Trophoblast cell (in vitro differentiated cells and primary cell): Measurements from ENCODE around the gene USP51.
"Not testable (repeated sequence)": the region's sequence is repeated elsewhere in the genome, so short reads cannot be mapped to it uniquely, and the experiment has no call there.

Source experiments
- DNase-seq, 2 donors: peaks; one replicate each; pipeline ENCODE4 v3.0.0-alpha.2; 2016
- H2AFZ ChIP-seq: 2 replicates; pipeline ENCODE4 v1.6.1; 2013; ENCODE audit warnings: low read length, moderate library complexity, mild to moderate bottlenecking; ENCODE audit not compliant: insufficient read depth, poor library complexity
- H2AK5ac ChIP-seq: 2 replicates; pipeline ENCODE4 v1.6.1; 2013; ENCODE audit warnings: mild to moderate bottlenecking, low read length
- H2BK120ac ChIP-seq: 2 replicates; pipeline ENCODE4 v1.6.1; 2013; ENCODE audit warnings: low read length, mild to moderate bottlenecking, moderate library complexity; ENCODE audit not compliant: insufficient read depth, poor library complexity
- H2BK12ac ChIP-seq: 2 replicates; pipeline ENCODE4 v1.6.1; 2013; ENCODE audit warnings: mild to moderate bottlenecking, low read length, moderate library complexity
- H2BK5ac ChIP-seq: 2 replicates; pipeline ENCODE4 v1.6.1; 2013; ENCODE audit warnings: low read length, low read depth, moderate library complexity, mild to moderate bottlenecking; ENCODE audit not compliant: poor library complexity
- H3K14ac ChIP-seq: 2 replicates; pipeline ENCODE4 v1.6.1; 2013; ENCODE audit warnings: mild to moderate bottlenecking, low read length
- H3K18ac ChIP-seq: 2 replicates; pipeline ENCODE4 v1.6.1; 2013; ENCODE audit warnings: mild to moderate bottlenecking, low read length
- H3K23ac ChIP-seq: 2 replicates; pipeline ENCODE4 v1.6.1; 2013; ENCODE audit warnings: low read length
- H3K27ac ChIP-seq: 2 replicates; pipeline ENCODE4 v1.5.1; 2013; ENCODE audit warnings: low read depth, mild to moderate bottlenecking, inconsistent platforms, low read length, moderate library complexity
- H3K27me3 ChIP-seq: 2 replicates; pipeline ENCODE4 v1.6.1; 2013; ENCODE audit warnings: inconsistent platforms, mild to moderate bottlenecking, low read length, moderate library complexity; ENCODE audit not compliant: insufficient read depth
- H3K36me3 ChIP-seq, 2 experiments: 1 replicate in 1 of 2; 2 replicates in 1 of 2; pipeline ENCODE4 v1.6.1; 2013; ENCODE audit warnings: low read length in 2 of 2, mild to moderate bottlenecking in 2 of 2, moderate library complexity in 1 of 2; ENCODE audit not compliant: insufficient read depth in 2 of 2, control insufficient read depth in 1 of 2
- H3K4ac ChIP-seq: 2 replicates; pipeline ENCODE4 v1.6.1; 2013; ENCODE audit warnings: low read depth, mild to moderate bottlenecking, low read length, moderate library complexity
- H3K4me1 ChIP-seq, 2 experiments: 1 replicate in 1 of 2; 2 replicates in 1 of 2; pipeline ENCODE4 v1.6.1; 2013; ENCODE audit warnings: low read length in 2 of 2, mild to moderate bottlenecking in 2 of 2, moderate library complexity in 1 of 2; ENCODE audit not compliant: insufficient read depth in 2 of 2, control insufficient read depth in 1 of 2
- H3K4me2 ChIP-seq: 2 replicates; pipeline ENCODE4 v1.6.1; 2013; ENCODE audit warnings: inconsistent platforms, mild to moderate bottlenecking, low read length, moderate library complexity
- H3K4me3 ChIP-seq: 2 replicates; pipeline ENCODE4 v1.5.1; 2013; ENCODE audit warnings: mild to moderate bottlenecking, low read depth, low read length, inconsistent platforms
- H3K79me1 ChIP-seq: one replicate; pipeline ENCODE4 v1.6.1; 2013; ENCODE audit warnings: low read length
- H3K79me2 ChIP-seq: 2 replicates; pipeline ENCODE4 v1.6.1; 2013; ENCODE audit warnings: low read length, mild to moderate bottlenecking; ENCODE audit not compliant: control insufficient read depth, insufficient read depth, poor library complexity
- H3K9ac ChIP-seq: 2 replicates; pipeline ENCODE4 v1.6.1; 2013; ENCODE audit warnings: mild to moderate bottlenecking, low read length
- H3K9me3 ChIP-seq: 2 replicates; pipeline ENCODE4 v1.6.1; 2013; ENCODE audit warnings: low read depth, mild to moderate bottlenecking, control low read depth, inconsistent platforms, low read length; ENCODE audit not compliant: insufficient read depth
- H4K12ac ChIP-seq: 2 replicates; pipeline ENCODE4 v1.6.1; 2013; ENCODE audit warnings: low read depth, mild to moderate bottlenecking, low read length, moderate library complexity
- H4K8ac ChIP-seq: 2 replicates; pipeline ENCODE4 v1.6.1; 2013; ENCODE audit warnings: low read depth, mild to moderate bottlenecking, low read length, moderate library complexity
- H4K91ac ChIP-seq: one replicate; pipeline ENCODE4 v1.6.1; 2013; ENCODE audit warnings: low read depth, mild to moderate bottlenecking, low read length, moderate library complexity
- WGBS: extraction: QIAGEN DNeasy Blood & Tissue Kit; methylation state at CpG from one replicate; pipeline ENCODE4 v1.1.7; 2013; ENCODE audit warnings: missing lambda C conversion rate; ENCODE audit not compliant: insufficient read length, insufficient coverage; ENCODE audit errors: extremely low coverage; 5-methylcytosine and 5-hydroxymethylcytosine counted together

The USP51 gene

DNA sequence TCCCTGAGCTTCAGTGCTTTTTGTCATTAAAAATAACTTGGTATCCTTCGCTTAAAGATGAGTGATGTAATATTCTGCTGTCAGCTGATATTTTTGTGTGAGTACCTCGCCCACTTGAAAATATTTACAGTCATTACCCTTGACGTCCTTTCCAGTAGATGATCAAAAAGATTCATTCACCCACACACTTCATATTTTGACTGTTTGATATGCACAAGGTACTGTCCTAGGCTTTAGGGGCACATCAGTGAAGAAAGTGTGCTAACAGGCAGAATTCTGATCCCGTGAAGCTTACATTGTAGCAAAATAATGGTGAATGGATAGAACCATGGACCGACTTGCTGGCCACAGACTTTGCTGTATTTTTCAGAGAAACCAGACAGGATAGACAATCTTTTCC, 18.1 kb upstream of the USP51 start:
- H3K4ac ChIP-seq, H3K4me1 ChIP-seq, H3K9me3 ChIP-seq, H2AK5ac ChIP-seq, H3K18ac ChIP-seq, H3K79me2 ChIP-seq, H4K91ac ChIP-seq, H3K36me3 ChIP-seq, H3K4me3 ChIP-seq, H2AFZ ChIP-seq, H2BK120ac ChIP-seq, H2BK5ac ChIP-seq, H3K27me3 ChIP-seq, H4K8ac ChIP-seq, H3K23ac ChIP-seq, H3K4me2 ChIP-seq, H3K79me1 ChIP-seq, H3K9ac ChIP-seq, DNase-seq, H3K14ac ChIP-seq, H4K12ac ChIP-seq, H2BK12ac ChIP-seq, H3K27ac ChIP-seq: not testable (repeated sequence)
- no CpG with 5 or more reads among the region's 5 CpGs for WGBS

DNA sequence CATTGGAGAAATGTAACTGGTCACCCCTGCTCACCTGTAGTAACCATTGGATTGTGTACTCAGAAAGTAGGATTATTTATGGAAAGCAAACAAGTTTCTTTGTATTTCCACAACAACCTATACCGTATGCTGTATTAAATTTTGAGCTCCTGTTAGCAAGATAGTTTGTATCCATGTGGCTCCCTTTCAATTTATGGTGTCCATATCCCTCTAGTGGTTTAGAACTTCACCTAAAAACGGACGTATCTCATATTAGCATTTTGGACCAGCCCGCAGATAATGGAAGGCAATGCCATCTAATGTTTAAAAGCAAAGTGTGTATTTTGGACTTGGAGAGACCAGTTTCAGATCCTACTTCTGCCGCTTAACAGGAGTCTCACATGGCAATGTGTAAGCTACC, 17.4 kb upstream of the USP51 start:
- H3K4me3 ChIP-seq, H2AFZ ChIP-seq, H3K9ac ChIP-seq, H3K4me1 ChIP-seq, H3K23ac ChIP-seq, H2BK120ac ChIP-seq, H2BK12ac ChIP-seq, H3K4me2 ChIP-seq, H3K9me3 ChIP-seq, H3K27me3 ChIP-seq, H3K18ac ChIP-seq, H3K14ac ChIP-seq, DNase-seq, H4K12ac ChIP-seq, H3K4ac ChIP-seq, H4K8ac ChIP-seq, H3K79me2 ChIP-seq, H2BK5ac ChIP-seq, H4K91ac ChIP-seq, H3K79me1 ChIP-seq, H3K36me3 ChIP-seq, H2AK5ac ChIP-seq, H3K27ac ChIP-seq: not testable (repeated sequence)
- no CpG with 5 or more reads among the region's 5 CpGs for WGBS

DNA sequence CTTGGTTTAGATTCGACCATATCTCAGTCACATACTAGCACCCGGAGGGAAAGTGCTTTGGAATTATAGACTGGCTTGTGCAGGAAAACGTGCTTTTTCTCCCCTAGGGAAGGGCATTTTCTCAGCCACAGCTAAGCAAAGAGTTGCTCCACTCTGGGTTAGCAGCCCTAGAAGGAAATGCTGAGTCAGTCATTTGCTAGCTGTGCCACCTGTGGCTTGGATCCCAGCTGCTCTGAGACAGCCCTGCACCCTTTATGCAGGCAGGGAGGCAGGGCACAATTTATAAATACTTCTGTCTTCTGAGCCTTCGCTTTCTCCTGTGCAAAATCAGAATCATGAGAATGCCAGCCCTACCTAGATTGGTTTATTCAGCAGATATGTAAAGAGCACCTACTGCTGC, 1.3 kb upstream of the USP51 start:
- no peak overlapping the region for H2BK12ac ChIP-seq
- no CpG with 5 or more reads among the region's 4 CpGs for WGBS
- no peak overlapping the region for H2BK120ac ChIP-seq

DNA sequence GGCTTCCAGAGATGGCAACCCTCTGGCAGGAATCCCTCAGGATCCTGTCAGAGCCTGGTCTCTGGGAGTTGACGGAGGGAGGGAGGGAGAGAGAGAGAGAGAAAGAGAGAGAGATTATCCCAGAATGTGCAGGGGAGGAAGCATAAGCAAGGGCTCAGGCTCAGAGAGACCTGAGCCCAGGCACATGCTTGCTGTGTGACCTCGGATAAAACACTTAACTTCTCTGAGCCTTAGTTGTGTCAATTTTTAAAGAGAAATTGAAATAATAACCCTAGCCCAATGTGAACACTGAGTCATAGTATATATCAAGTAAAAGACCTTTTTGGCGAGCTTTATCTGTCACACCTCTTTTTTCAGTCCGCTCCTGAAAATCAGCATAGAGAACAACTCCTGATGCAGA, 473 bp upstream of the USP51 start:
- H3K4me2 ChIP-seq = peak overlapping the region; percentile 66
- H3K79me1 ChIP-seq = peaks cover 18% of the 10 kb centered on the region
- H4K12ac ChIP-seq = no peak overlapping the region
- no peaks in the 10 kb centered on the region for H3K4me1 ChIP-seq
- H3K18ac ChIP-seq = peak overlapping the region; percentile 45
- no peak overlapping the region for H3K4ac ChIP-seq
- peaks cover 4% of the 10 kb centered on the region for H3K79me2 ChIP-seq
- no peaks in the 10 kb centered on the region for H3K27me3 ChIP-seq
- H3K9me3 ChIP-seq = no peaks in the 10 kb centered on the region
- peak overlapping the region; percentile 90 for H4K8ac ChIP-seq
- DNase-seq = no peak
- peak overlapping the region; percentile 71 for H2BK12ac ChIP-seq
- H3K27ac ChIP-seq = peak overlapping the region; percentile 53
- H2AK5ac ChIP-seq = no peak overlapping the region
- peak overlapping the region; percentile 22 for H2BK120ac ChIP-seq
- no peak overlapping the region for H3K14ac ChIP-seq
- H2BK5ac ChIP-seq = no peak overlapping the region
- peak overlapping the region; percentile 76 for H3K4me3 ChIP-seq
- H2AFZ ChIP-seq = peak overlapping the region; percentile 71
- peak overlapping the region; percentile 53 for H3K9ac ChIP-seq
- H4K91ac ChIP-seq = peak overlapping the region; percentile 24
- peaks cover 2 to 7% of the 10 kb centered on the region in 2 experiments for H3K36me3 ChIP-seq
- WGBS = no CpG with 5 or more reads among the region's 4 CpGs
- no peak overlapping the region for H3K23ac ChIP-seq

More for the DNA sequence above, 1.3 kb upstream of the USP51 start:
- no peak overlapping the region for H3K18ac ChIP-seq
- peaks cover 2 to 7% of the 10 kb centered on the region in 2 experiments for H3K36me3 ChIP-seq
- H2AK5ac ChIP-seq = no peak overlapping the region
- no peak overlapping the region for H4K8ac ChIP-seq
- no peak for DNase-seq
- no peaks in the 10 kb centered on the region for H3K9me3 ChIP-seq
- peaks cover 18% of the 10 kb centered on the region for H3K79me1 ChIP-seq
- H3K4ac ChIP-seq = no peak overlapping the region
- no peak overlapping the region for H3K23ac ChIP-seq
- H3K4me3 ChIP-seq = no peak overlapping the region
- no peak overlapping the region for H4K91ac ChIP-seq
- H3K4me2 ChIP-seq = no peak overlapping the region
- no peaks in the 10 kb centered on the region for H3K27me3 ChIP-seq
- no peaks in the 10 kb centered on the region for H3K4me1 ChIP-seq
- no peak overlapping the region for H3K14ac ChIP-seq
- H3K27ac ChIP-seq = no peak overlapping the region
- no peak overlapping the region for H3K9ac ChIP-seq
- H3K79me2 ChIP-seq = peaks cover 4% of the 10 kb centered on the region
- no peak overlapping the region for H4K12ac ChIP-seq
- H2AFZ ChIP-seq = no peak overlapping the region
- H2BK5ac ChIP-seq = no peak overlapping the region
